ENCODE data around the gene LRP3.
"Not testable (repeated sequence)": the region's sequence is repeated elsewhere in the genome, so short reads cannot be mapped to it uniquely, and the experiment has no call there.

Gene LRP3

GRCh38 chr19:33220735-33221134 is 26.6 kb downstream of the LRP3 start:
- DNase-seq: no peak

GRCh38 chr19:33221638-33222037 is 27.5 kb downstream of the LRP3 start:
- no peak for DNase-seq

- DNase-seq: not testable (repeated sequence)
Observed at GRCh38 chr19:33222255-33222654, 28.1 kb downstream of the LRP3 start.

- no peak for DNase-seq
Observed at GRCh38 chr19:33224694-33225457, 30.7 kb downstream of the LRP3 start.

GRCh38 chr19:33225458-33225926 is 31.4 kb downstream of the LRP3 start, which contains the start of gene SLC7A10:
Gene SLC7A10, minus strand, starts transcription at chr19:33225850. Its CDS starts 147 bp downstream, at chr19:33225703.
- no peak for DNase-seq

- DNase-seq: peak; percentile 37
Observed at GRCh38 chr19:33226550-33227241, 32.6 kb downstream of the LRP3 start.

- no peak for DNase-seq
Observed at GRCh38 chr19:33227242-33227650, 33.1 kb downstream of the LRP3 start.

GRCh38 chr19:33227870-33228599 is 33.9 kb downstream of the LRP3 start:
- DNase-seq: no peak

GRCh38 chr19:33229962-33230361 is 35.8 kb downstream of the LRP3 start:
- DNase-seq: no peak

- no peak for DNase-seq
Observed at GRCh38 chr19:33231511-33231910, 37.4 kb downstream of the LRP3 start.

- no peak for DNase-seq
Observed at GRCh38 chr19:33232656-33233055, 38.5 kb downstream of the LRP3 start.

GRCh38 chr19:33233056-33233873 is 39.1 kb downstream of the LRP3 start:
- DNase-seq: no peak

- DNase-seq: no peak
Observed at GRCh38 chr19:33234092-33234491, 40.0 kb downstream of the LRP3 start.

GRCh38 chr19:33234736-33235135 is 40.6 kb downstream of the LRP3 start:
- DNase-seq: no peak

GRCh38 chr19:33235269-33235995 is 41.3 kb downstream of the LRP3 start:
- peak; percentile 40 for DNase-seq

- DNase-seq: no peak
Observed at GRCh38 chr19:33235996-33236350, 41.8 kb downstream of the LRP3 start.

GRCh38 chr19:33236696-33237390 is 42.7 kb downstream of the LRP3 start:
- no peak for DNase-seq

GRCh38 chr19:33238481-33239149 is 44.5 kb downstream of the LRP3 start:
- no peak for DNase-seq

GRCh38 chr19:33239223-33239975 is 45.3 kb downstream of the LRP3 start:
- no peak for DNase-seq

GRCh38 chr19:33240181-33240771 is 46.1 kb downstream of the LRP3 start:
- DNase-seq: no peak
